ENCODE results near the gene CALHM1.

The CALHM1 gene

DNA sequence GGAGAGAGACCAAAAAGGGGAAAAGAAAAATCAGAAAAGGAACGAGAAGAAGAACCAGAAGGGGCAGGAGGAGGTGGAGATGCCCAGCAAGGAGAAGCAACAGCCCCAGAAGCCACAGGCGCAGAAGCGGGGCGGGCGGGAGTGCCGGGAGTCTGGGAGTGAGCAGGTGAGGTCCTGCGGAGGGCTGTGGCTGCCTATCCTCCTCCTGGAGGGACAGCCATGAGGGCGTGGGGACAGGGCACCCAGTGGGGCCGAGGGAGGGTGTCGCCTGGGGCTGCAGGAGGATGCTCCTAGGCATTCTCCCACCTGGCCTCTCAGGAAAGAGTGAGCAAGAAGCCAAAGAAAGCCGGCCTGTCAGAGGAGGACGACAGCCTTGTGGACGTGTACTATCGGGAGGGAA lies 18.3 kb downstream of the CALHM1 start:
- DNase-seq (ENCODE audit: low spot score) = no peak
- TF ChIP-seq, protein P1, sequence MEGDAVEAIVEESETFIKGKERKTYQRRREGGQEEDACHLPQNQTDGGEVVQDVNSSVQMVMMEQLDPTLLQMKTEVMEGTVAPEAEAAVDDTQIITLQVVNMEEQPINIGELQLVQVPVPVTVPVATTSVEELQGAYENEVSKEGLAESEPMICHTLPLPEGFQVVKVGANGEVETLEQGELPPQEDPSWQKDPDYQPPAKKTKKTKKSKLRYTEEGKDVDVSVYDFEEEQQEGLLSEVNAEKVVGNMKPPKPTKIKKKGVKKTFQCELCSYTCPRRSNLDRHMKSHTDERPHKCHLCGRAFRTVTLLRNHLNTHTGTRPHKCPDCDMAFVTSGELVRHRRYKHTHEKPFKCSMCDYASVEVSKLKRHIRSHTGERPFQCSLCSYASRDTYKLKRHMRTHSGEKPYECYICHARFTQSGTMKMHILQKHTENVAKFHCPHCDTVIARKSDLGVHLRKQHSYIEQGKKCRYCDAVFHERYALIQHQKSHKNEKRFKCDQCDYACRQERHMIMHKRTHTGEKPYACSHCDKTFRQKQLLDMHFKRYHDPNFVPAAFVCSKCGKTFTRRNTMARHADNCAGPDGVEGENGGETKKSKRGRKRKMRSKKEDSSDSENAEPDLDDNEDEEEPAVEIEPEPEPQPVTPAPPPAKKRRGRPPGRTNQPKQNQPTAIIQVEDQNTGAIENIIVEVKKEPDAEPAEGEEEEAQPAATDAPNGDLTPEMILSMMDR (IDR thresholded peaks at IDR 0.05; ENCODE audit: extremely low read depth, missing control alignments) = no peak

DNA sequence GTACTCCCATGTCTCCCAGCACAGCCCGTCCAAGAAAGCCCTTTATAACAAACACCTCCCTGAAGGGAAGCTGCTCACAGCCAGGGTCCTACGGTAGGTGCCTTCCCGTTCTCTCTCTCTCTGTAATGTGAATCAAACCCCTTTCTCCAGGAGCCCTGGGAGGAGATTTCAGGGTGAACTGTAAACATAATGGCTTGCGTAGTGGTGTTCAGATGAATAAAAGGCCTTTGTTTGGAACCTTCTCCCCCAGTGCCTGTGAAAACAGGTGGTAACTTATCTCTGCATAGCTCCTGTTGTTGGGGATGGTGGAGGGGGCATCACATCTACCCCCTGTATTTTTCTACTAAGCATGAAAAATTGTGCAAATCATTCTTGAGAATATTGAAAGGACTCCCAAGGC lies 18.9 kb downstream of the CALHM1 start:
- TF ChIP-seq, protein P1 (IDR thresholded peaks at IDR 0.05; ENCODE audit: extremely low read depth, missing control alignments) = no peak
- no peak for DNase-seq (ENCODE audit: low spot score)

DNA sequence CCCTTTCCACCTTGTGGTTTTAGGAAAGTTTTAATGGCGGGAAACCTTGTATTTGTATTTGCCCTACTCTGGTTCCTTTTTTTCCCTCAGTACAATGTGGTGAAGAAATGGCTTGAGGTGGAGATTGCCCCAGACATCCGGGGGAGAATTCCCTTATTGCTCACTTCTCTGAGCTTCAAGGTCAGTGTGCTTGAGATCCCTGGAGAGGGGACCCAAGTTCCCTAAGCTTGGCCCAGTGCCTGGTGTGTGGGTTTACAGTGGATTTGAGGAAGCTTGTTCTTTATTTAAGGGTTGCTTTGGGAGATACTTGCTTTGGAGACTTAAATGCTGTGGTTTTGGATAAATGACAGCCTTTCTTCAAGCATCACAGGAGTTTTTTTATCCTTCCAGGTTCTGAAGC lies 24.8 kb downstream of the CALHM1 start:
- DNase-seq (ENCODE audit: low spot score) = no peak
- TF ChIP-seq, protein P1 (IDR thresholded peaks at IDR 0.05; ENCODE audit: extremely low read depth, missing control alignments) = no peak

DNA sequence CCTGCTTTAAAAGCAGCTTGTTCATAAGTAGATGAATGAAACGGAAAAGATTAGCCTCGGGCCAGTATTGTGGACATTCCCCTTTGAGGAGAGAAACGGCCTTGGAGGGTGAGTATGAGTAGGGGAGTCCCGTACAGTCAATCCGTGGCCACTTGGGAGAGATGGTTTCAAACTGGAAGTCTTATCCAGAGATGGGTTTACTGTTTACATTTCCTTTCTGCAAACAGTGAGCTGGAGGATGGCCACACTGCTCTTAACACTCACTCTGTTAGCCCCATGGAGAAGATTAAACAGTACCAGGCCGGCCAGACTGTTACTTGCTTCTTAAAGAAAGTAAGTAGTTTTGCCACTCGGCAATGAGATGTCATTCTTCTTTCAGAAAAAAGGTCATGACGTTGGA lies 26.8 kb downstream of the CALHM1 start:
- DNase-seq (ENCODE audit: low spot score) = no peak
- TF ChIP-seq, protein P1 (IDR thresholded peaks at IDR 0.05; ENCODE audit: extremely low read depth, missing control alignments) = no peak

DNA sequence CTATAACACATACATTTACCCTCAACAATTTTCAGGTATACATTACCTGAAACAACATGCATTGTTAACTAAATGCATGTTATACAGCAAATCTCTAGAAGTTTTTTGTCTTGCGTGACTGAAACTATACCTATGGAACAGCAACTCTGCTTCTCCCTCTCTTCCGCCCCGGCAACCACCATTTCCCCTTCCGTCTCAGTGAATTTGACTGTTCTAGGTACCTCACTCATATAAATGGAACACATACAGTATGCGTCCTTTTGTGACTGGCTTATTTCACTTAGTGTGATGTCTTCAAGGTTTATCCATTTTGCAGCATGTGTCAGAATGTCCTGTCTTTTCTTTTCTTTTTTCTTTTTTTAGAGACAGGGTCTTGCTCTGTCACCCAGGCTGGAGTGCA lies 29.1 kb downstream of the CALHM1 start:
- no peak for DNase-seq (ENCODE audit: low spot score)
- TF ChIP-seq, protein P1 (IDR thresholded peaks at IDR 0.05; ENCODE audit: extremely low read depth, missing control alignments) = no peak

DNA sequence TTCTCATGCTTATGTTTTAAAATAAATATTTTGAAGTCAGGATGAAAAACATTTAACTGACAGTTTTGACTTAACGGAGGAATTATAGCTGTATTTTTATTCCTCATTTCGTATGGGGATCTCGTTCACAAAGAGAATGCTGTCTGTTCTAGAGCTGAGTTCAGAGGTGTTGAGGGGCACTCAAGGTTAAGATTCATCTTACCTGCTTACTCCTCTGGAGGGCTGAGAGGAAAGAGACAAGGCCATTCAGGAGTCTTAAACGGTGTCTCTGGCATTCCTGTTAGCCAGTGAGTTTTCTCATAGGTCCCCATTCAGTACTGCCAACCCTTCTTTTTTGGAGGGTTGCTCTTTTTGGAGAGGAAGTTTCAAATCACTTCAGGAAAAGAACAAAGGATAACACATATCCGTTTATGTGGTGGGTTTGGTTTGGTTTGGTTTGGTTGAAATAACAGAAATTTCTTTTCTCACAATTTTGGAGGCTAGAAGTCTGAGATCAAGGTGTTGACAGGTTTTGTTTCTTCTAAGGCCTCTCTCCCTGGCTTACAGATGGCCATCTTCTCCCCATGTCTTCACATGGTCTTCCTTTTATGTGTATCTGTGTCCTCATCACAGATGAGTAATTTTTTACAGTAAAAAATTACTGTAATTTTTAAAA lies 29.6 kb downstream of the CALHM1 start:
- TF ChIP-seq, protein P1 (IDR thresholded peaks at IDR 0.05; ENCODE audit: extremely low read depth, missing control alignments) = no peak
- DNase-seq (ENCODE audit: low spot score) = no peak

DNA sequence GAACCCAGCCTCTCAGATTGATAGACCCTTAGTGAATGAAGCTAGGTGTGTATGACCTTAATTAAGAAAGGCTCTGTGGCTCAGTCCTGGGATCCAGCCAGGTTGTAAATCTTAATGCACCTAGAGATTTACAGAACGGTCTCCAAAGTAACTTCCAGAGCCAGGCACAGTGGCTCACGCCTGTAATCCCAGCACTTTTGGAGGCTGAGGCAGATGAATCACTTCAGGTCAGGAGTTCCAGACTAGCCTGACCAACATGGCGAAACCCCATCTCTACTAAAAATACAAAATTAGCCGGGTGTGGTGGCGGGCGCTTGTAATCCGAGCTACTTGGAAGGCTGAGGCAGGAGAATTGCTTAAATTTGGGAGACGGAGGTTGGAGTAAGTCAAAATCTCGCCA lies 30.8 kb downstream of the CALHM1 start:
- no peak for DNase-seq (ENCODE audit: low spot score)
- TF ChIP-seq, protein P1 (IDR thresholded peaks at IDR 0.05; ENCODE audit: extremely low read depth, missing control alignments) = no peak

Measured in GM20000 (cell line).